ENCODE data around the gene DLGAP1.
A peak's percentile ranks its signal among the peaks of the same experiment; 100 is the strongest.
"Not testable (repeated sequence)": the region's sequence is repeated elsewhere in the genome, so short reads cannot be mapped to it uniquely, and the experiment has no call there.

Gene DLGAP1

GRCh38 chr18:3661989-3662388 lies 793.1 kb downstream of the DLGAP1 start:
- H3K4me1 Mint-ChIP-seq, result peaks cover 20 to 39% of the 10 kb centered on the region in 2 donors
- DNase-seq (no peak), ATAC-seq (replicated peaks) (no peak)
- H3K4me3 Mint-ChIP-seq, result no peak overlapping the region
- no peaks in the 10 kb centered on the region for H3K36me3 Mint-ChIP-seq
- H3K9me3 Mint-ChIP-seq, result no peaks in the 10 kb centered on the region
- no peak overlapping the region for H3K27ac Mint-ChIP-seq
- H3K27me3 Mint-ChIP-seq, result no peaks in the 10 kb centered on the region

- H3K36me3 Mint-ChIP-seq, result no peaks in the 10 kb centered on the region
- H3K4me1 Mint-ChIP-seq, result peaks cover 20 to 36% of the 10 kb centered on the region in 2 donors
- H3K4me3 Mint-ChIP-seq, result no peak overlapping the region
- peak overlapping the region; percentile 57 for H3K27ac Mint-ChIP-seq
- ATAC-seq (replicated peaks) (peak; percentile 64 to 72), DNase-seq (no peak)
- no peaks in the 10 kb centered on the region for H3K9me3 Mint-ChIP-seq
- H3K27me3 Mint-ChIP-seq, result no peaks in the 10 kb centered on the region
These were observed 794.2 kb downstream of the DLGAP1 start for GRCh38 chr18:3660739-3661515.

- peaks cover 0 to 2% of the 10 kb centered on the region in 2 donors for H3K9me3 Mint-ChIP-seq
- peaks cover 0 to 5% of the 10 kb centered on the region in 2 donors for H3K27me3 Mint-ChIP-seq
- H3K27ac Mint-ChIP-seq, result no peak overlapping the region
These were observed 796.6 kb downstream of the DLGAP1 start for GRCh38 chr18:3658529-3658928.

DNA sequence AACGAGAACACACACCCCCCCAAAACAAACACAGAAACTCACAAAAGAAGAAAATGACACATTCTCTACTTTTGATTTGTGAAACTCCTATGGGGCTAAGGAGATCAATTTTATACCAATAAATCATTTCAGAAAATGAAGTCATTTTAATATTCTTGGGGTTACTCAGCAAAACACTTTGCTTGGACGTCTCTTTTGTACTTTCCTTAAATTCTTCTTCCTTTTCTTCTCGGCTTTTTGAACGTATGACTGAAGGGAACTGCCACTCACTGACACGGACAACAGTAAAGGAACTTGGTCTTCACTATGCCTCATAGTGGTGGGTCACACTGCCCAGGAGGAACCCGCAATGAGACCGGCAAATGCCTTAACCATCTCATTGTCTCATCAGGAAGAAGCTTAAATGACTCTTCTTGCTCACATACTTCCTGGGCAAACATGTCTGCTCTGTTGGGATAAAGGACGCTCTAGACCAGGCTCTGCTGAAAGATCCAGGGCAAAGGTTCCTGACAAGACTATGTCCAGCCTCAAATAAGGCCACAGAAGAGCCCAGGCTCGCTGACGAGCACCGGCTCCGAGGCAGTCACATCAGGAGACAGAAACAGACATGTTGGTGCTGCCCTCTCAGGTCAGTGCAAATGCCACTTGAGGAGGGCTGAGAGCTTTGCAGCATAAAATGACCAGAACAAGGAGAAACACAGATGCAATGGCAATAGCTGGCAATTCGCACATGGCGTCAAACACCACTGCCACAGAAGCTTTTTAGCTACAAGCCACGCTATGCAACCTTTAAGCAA lies 799.7 kb downstream of the DLGAP1 start:
- no peak for ATAC-seq (replicated peaks)
- peaks cover 0 to 5% of the 10 kb centered on the region in 2 donors for H3K27me3 Mint-ChIP-seq
- H3K9me3 Mint-ChIP-seq, result peaks cover 0 to 9% of the 10 kb centered on the region in 2 donors
- DNase-seq, result no peak
- peaks cover 9 to 31% of the 10 kb centered on the region in 2 donors for H3K4me1 Mint-ChIP-seq
- no peaks in the 10 kb centered on the region for H3K36me3 Mint-ChIP-seq
- H3K27ac Mint-ChIP-seq, result no peak overlapping the region
- no peak overlapping the region for H3K4me3 Mint-ChIP-seq

More at GRCh38 chr18:3658529-3658928, 796.6 kb downstream of the DLGAP1 start:
- no peak for ATAC-seq (replicated peaks)
- DNase-seq, result no peak
- peaks cover 10 to 31% of the 10 kb centered on the region in 2 donors for H3K4me1 Mint-ChIP-seq
- no peaks in the 10 kb centered on the region for H3K36me3 Mint-ChIP-seq
- no peak overlapping the region for H3K4me3 Mint-ChIP-seq

DNA sequence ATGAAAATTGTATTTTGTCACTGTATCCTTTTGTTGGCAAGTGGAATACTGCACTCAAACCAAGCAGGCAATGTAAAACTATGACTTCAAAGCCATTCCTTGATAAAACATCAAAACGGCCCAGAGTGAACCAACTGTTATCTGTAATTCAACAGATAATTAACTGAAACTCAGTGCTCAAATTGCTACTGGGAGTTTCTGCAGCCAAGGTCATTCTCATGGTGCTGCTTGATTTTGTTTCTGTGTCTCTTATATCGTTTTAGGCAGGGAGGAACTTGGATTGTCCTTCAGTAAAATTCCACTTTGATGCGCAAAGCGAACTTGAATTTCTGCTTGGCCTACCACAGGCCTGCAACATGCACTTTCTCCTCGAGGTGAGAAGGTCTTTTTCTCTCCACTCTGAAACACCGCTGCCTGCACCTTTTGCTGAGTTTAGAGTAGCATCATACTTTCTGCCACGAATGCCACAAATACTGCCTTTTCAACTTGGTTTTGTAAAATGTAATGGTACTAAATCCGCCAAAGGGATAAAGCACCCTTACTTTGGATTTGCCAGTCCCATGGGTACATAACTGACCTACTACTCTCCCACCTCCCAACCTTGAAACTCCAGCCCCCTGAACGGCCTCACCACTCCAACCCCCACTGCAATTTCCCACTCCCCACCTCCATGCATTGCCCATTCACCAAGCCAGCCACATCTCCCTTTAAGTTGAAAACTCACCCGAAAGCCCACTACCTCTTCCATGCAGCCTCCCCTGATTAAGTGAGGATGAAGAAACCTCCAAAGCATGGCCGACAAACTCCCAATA lies 800.5 kb downstream of the DLGAP1 start:
- peaks cover 6 to 23% of the 10 kb centered on the region in 2 donors for H3K4me1 Mint-ChIP-seq
- H3K36me3 Mint-ChIP-seq, result no peaks in the 10 kb centered on the region
- ATAC-seq (replicated peaks), result no peak
- H3K27me3 Mint-ChIP-seq, result peaks cover 0 to 5% of the 10 kb centered on the region in 2 donors
- H3K27ac Mint-ChIP-seq, result no peak overlapping the region
- no peak overlapping the region for H3K4me3 Mint-ChIP-seq
- peaks cover 0 to 9% of the 10 kb centered on the region in 2 donors for H3K9me3 Mint-ChIP-seq
- no peak for DNase-seq

DNA sequence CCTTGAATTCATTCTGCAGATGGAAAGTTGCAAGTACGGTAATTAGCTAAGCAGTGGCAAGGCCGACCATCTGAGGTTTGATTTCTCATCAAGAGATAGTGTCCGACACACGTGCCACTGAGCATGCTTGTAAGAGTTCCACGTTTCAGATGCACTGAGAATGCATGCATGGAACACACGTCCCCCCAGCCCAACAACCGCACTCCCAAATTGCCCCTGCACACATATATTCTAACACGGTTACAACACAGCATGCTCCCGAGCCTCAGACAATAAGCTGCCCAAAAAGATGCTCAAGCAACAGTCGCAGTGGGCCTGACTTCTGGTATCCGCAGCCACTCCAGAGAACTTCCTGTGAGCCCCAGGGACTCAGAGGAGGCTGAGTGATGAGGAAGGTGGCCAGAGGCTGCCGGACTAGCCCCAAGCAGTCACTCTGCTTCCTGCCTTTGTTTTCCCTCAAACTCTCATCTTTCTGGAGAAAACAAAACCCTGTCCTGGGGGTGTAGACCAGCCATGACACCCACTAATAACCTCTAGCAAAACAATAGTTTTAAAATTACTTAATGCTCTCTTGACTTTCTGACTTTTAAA lies 801.2 kb downstream of the DLGAP1 start:
- Mint-ChIP-seq H3K27ac (no peak overlapping the region), H3K36me3 (no peaks in the 10 kb centered on the region), H3K4me3 (no peak overlapping the region), H3K9me3 (peaks cover 0 to 9% of the 10 kb centered on the region in 2 donors), H3K4me1 (peaks cover 6 to 21% of the 10 kb centered on the region in 2 donors), H3K27me3 (peaks cover 0 to 5% of the 10 kb centered on the region in 2 donors)
- ATAC-seq (replicated peaks), result no peak
- no peak for DNase-seq

- Mint-ChIP-seq H3K27me3 (peaks cover 0 to 5% of the 10 kb centered on the region in 2 donors), H3K9me3 (peaks cover 0 to 9% of the 10 kb centered on the region in 2 donors), H3K4me1 (peaks cover 6 to 21% of the 10 kb centered on the region in 2 donors), H3K27ac (peak overlapping the region; percentile 51), H3K4me3 (no peak overlapping the region), H3K36me3 (no peaks in the 10 kb centered on the region)
- ATAC-seq (replicated peaks), result no peak
- no peak for DNase-seq
These were observed 801.8 kb downstream of the DLGAP1 start for GRCh38 chr18:3653263-3653850.

GRCh38 chr18:3652380-3653262 lies 802.5 kb downstream of the DLGAP1 start:
- Mint-ChIP-seq H3K36me3 (no peaks in the 10 kb centered on the region), H3K4me1 (peaks cover 6 to 21% of the 10 kb centered on the region in 2 donors), H3K27ac (peak overlapping the region; percentile 51), H3K27me3 (peaks cover 0 to 5% of the 10 kb centered on the region in 2 donors), H3K9me3 (peaks cover 0 to 9% of the 10 kb centered on the region in 2 donors), H3K4me3 (peak overlapping the region in 1 of 2 donors; percentile 47)
- DNase-seq (peak; percentile 19), ATAC-seq (replicated peaks) (peak; percentile 85 to 87)

- no peaks in the 10 kb centered on the region for H3K36me3 Mint-ChIP-seq
- H3K27me3 Mint-ChIP-seq, result peaks cover 0 to 5% of the 10 kb centered on the region in 2 donors
- H3K27ac Mint-ChIP-seq, result no peak overlapping the region
- H3K4me3 Mint-ChIP-seq, result no peak overlapping the region
- DNase-seq (no peak), ATAC-seq (replicated peaks) (no peak)
- H3K4me1 Mint-ChIP-seq, result peaks cover 6 to 21% of the 10 kb centered on the region in 2 donors
- H3K9me3 Mint-ChIP-seq, result peaks cover 0 to 9% of the 10 kb centered on the region in 2 donors
These were observed 803.8 kb downstream of the DLGAP1 start for GRCh38 chr18:3651266-3651665.

DNA sequence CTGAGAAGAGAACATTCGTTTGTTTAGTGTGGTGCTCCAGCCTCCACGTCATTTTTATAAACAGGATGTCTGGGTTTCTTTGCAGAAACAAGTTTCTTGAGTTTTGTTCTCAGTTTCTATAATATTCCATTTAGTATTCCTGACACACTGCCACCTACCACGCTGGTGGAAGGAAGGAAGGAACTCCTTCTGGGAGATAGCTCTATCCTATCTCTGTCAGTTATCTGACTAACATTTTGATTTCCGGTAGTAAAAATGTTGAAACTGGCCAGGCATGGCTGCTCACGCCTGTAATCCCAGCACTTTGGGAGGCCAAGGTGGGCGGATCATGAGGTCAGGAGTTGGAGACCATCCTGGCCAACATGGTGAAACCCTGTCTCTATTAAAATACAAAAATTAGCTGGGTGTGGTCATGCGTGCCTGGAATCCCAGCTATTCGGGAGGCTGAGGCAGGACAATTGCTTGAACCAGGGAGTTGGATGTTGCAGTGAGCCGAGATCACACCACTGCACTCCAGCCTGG lies 804.5 kb downstream of the DLGAP1 start:
- H3K27me3 Mint-ChIP-seq; H3K9me3 Mint-ChIP-seq; H3K36me3 Mint-ChIP-seq; ATAC-seq (replicated peaks); DNase-seq; H3K4me3 Mint-ChIP-seq; H3K27ac Mint-ChIP-seq: not testable (repeated sequence)
- H3K4me1 Mint-ChIP-seq, result peaks cover 6 to 21% of the 10 kb centered on the region in 2 donors

- no peaks in the 10 kb centered on the region for H3K36me3 Mint-ChIP-seq
- ATAC-seq (replicated peaks), result no peak
- no peak overlapping the region for H3K4me3 Mint-ChIP-seq
- H3K9me3 Mint-ChIP-seq, result peaks cover 0 to 7% of the 10 kb centered on the region in 2 donors
- DNase-seq, result no peak
- peaks cover 6 to 17% of the 10 kb centered on the region in 2 donors for H3K4me1 Mint-ChIP-seq
- no peak overlapping the region for H3K27ac Mint-ChIP-seq
- H3K27me3 Mint-ChIP-seq, result peaks cover 0 to under 1% of the 10 kb centered on the region in 2 donors
These were observed 805.3 kb downstream of the DLGAP1 start for GRCh38 chr18:3649633-3650426.

GRCh38 chr18:3649135-3649632 lies 805.9 kb downstream of the DLGAP1 start:
- H3K36me3 Mint-ChIP-seq, result no peaks in the 10 kb centered on the region
- no peak overlapping the region for H3K27ac Mint-ChIP-seq
- DNase-seq (no peak), ATAC-seq (replicated peaks) (no peak)
- H3K4me1 Mint-ChIP-seq, result peaks cover 6 to 16% of the 10 kb centered on the region in 2 donors
- no peaks in the 10 kb centered on the region for H3K27me3 Mint-ChIP-seq
- no peak overlapping the region for H3K4me3 Mint-ChIP-seq
- peaks cover 0 to 7% of the 10 kb centered on the region in 2 donors for H3K9me3 Mint-ChIP-seq

Measured in stimulated activated naive B cell treated with anti-CD40 and anti-IgM and Interleukin-4, amounts not matched to agents 10 μg/mL and 1 μg/mL and 100 μg/mL, for 72 hours (primary cell).